Stimulated activated CD8-positive, alpha-beta memory T cell treated with anti-CD3 and anti-CD28 coated beads, Interleukin-7, amount 100 ng/mL, for 24 hours (primary cell): ENCODE measurements around the gene MC2R.
"Not testable (repeated sequence)": the region's sequence is repeated elsewhere in the genome, so short reads cannot be mapped to it uniquely, and the experiment has no call there.

Experiments
- DNase-seq: peaks from one replicate; pipeline ENCODE4 v3.0.0-alpha.2; 2020; ENCODE audit warnings: low read depth

The MC2R gene

DNA sequence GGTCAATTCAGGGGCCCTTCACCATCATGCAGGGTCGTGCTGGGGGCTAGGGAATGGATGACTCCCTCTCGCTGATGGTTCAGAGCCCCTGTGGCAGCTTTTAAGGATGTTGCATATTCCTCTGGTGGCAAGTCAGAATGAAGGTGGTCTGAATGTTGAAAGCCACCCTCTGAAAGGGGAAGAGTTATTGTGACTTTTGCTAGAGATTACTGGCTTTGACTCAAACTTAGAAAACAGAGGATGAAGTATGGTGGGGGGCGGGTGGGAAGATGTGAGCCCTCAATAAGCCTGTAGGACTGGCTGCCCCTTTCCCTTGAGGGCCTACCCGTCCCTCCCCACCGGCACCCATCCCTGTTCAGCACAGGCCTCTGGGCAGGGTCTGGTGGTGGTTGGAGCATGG is 23.2 kb downstream of the MC2R start:
- no peak for DNase-seq

- no peak for DNase-seq
These were observed 24.5 kb downstream of the MC2R start for GRCh38 chr18:13890761-13891361.

- no peak for DNase-seq
These were observed 25.7 kb downstream of the MC2R start for GRCh38 chr18:13889671-13890070.

DNA sequence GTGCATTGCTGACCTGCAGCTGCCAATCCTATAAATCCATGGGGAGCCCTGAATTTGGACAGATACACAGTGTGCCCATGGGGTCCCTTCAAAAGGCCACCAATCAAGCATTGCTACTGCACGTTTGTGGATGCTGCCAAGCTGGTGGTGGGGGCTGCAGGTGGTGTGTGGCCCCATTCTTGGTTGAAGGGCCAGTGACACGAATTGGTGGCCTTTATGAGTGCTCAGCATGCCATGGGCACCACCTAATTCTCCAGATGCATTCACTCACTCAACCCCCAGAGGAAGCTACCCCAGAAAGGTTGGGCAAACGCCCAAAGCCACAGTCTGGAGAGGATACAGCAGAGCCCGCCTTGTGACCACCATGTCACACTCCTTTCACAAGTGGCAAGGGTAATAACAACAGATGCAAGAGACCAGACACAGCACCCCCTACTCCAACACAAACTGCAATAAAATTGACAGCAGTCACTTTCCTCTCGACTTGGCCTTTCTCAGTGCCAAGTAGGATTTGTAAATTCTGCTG is 27.1 kb downstream of the MC2R start:
- DNase-seq, result no peak

GRCh38 chr18:13885009-13885408 is 30.3 kb downstream of the MC2R start:
- no peak for DNase-seq

DNA sequence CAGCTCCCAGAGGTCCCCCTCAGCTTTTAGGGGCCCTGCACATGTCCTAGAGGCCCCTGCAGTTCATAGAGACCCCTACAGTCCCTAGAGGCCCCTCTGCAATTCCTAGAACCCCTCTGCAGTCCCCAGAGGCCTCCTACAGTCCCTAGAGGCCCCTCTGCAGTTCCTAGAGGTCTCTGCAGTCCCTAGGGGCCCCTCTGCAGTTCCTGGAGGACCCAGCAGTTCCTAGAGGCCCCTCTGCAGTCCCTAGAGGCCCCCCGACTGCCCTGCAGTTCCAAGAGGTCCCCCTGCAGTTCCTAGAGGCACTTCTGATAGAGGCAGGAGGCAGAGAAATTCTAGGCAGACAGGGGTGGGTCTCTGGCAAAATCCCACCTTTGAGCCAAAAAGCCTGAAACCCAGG is 35.4 kb downstream of the MC2R start:
- DNase-seq, result no peak

GRCh38 chr18:13879492-13879891 is 35.8 kb downstream of the MC2R start:
- DNase-seq, result no peak

GRCh38 chr18:13878857-13879256 is 36.5 kb downstream of the MC2R start:
- DNase-seq, result no peak

- DNase-seq, result no peak
These were observed 38.2 kb downstream of the MC2R start for GRCh38 chr18:13877157-13877556.

GRCh38 chr18:13874558-13874957 is 40.8 kb downstream of the MC2R start:
- DNase-seq, result no peak

GRCh38 chr18:13872932-13873331 is 42.4 kb downstream of the MC2R start:
- DNase-seq, result no peak

DNA sequence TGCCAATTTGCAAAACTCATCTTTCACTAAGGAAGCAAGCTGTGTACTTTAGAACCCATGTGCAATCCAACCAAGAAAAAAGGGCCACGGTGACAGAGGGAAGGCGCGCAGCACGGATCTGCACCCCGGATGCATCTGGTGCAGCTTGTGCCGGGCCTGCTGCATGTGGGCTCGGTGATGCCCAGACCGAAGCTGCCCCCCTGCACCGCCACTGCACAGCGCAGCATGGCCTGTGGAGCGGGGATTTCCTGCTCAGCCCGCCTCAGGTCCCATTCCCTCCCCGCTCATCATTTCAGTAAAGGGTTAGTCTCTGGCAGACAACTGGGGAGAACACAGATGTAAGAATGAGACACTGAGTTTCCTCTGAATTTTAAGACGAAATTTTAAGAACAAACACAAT is 43.0 kb downstream of the MC2R start:
- no peak for DNase-seq

DNA sequence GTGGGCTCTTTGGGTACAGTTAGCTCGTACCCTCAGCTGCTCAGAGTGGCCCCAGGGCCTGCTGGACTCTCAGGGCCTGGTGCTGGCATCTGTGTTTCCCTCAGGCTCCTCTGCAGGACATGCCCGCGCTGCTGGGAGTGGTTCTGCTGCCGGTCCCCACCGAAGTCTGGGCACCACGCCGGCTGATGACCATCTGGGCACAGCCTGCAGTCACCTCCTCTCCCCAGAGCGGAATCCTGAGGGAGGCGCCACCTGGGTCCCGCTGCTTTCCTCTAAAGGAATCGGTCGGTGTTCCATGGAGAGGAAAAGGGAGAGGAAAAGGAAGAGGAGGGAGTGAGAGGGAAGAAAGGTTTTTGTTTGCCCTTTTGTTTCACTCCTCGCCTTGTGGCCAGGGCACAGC is 43.6 kb downstream of the MC2R start:
- DNase-seq, result no peak

DNA sequence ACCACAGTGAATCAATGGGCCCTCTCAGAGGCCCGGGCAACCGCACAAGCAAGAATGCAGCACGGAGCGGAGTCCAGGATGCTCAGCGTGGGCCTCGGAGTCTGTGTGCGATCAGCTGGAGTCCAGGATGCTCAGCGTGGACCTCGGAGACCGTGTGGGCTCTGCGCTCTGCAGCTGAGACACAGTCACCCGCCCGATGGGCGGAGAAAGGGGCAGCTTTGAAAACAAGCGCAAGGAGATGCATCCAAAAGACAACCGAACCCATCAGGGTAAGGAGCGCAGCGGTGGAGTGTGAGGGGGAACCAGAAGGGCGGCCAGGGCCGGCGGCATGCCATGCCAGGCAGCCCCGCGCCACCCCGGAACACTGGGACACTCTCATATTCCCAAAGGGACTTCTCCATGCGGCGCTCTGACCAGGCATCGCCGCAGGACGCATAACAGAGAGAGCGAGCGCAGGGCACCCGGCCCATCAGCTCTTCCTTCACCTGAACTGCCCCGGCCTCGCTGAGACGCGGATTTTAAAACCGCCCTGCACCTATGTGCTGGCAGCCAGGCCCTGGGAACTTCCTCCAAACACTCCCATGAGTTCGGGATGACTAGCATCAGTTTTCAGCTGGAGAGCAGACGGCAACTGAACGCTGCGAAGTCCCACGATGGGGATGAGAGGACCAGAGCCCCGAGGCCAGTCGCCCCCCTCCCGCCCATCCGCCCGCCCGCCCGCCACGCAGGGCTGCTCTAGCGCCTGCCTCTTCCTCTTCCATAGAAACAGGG is 46.6 kb downstream of the MC2R start:
- no peak for DNase-seq

- DNase-seq, result not testable (repeated sequence)
These were observed 52.4 kb downstream of the MC2R start for GRCh38 chr18:13862898-13863297.

DNA sequence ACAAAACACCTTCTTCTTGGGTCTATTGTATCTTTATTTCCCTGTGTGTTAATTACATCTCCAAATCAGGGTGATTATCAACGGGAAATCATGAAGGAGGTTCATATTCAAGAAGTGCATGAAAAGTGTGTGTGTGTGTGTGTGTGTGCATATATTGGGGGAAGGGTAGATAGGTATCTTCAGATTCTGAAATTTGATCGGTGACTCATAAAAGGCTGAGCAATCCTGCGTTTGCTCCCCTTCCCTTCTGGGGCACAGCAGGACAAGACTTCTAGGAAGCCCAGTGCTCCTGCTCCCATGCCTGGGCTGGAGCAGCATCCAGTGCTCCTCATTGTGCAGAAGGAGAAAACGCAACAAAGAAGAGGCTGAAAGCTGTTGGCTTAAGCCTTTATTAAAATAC is 65.5 kb downstream of the MC2R start:
- no peak for DNase-seq

DNA sequence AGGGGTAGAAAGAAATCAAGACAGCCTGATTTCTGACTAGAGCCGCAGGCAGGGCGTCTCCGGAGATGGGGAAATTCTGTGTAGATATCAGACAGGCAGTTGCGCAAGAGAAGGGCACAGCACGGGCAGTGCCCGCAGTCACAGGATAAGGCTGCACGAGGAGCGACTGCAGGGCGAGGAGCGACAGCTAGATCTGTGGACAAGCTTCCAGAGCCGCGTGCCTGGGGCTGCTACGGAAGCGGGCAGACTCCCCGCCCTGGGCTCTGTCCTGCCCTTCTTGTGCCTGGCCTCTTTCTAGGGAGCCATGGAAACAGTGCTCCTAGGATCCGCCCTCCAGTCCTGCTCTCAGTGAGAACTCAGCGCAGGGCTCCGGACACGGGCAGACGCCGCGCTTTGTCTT is 78.8 kb downstream of the MC2R start:
- DNase-seq, result no peak

- DNase-seq, result no peak
These were observed 80.1 kb downstream of the MC2R start for GRCh38 chr18:13835202-13835601.

- DNase-seq, result no peak
These were observed 80.8 kb downstream of the MC2R start for GRCh38 chr18:13834496-13835015.
